Upper lobe of left lung (tissue), 6 donors: Measurements from ENCODE around the gene MRPL9. TPM values are rescaled to one million over a fixed set of nuclear protein-coding genes. Genes with fewer than 3 reads are reported as not detected.
"Not testable (repeated sequence)": the region's sequence is repeated elsewhere in the genome, so short reads cannot be mapped to it uniquely, and the experiment has no call there.

Experiments used
- ATAC-seq, 2 donors: fragments of 200-7000 bp; cut with Tn5 transposase; one replicate each; pipeline ENCODE4 v1.9.1; 2022; ENCODE audit warnings: mild to moderate bottlenecking in 2 of 2, moderate library complexity in 2 of 2; ENCODE audit not compliant: low FRiP score in 2 of 2
- DNase-seq, 2 donors: peaks; one replicate each; pipeline ENCODE4 v3.0.0-alpha.2; 2019 to 2020
- H3K27ac ChIP-seq, 4 donors: fragments of 200-600 bp; sonication (generic); one replicate each; pipeline ENCODE4 v1.5.1; 2016 to 2019
- H3K27me3 ChIP-seq, 4 donors: fragments of 200-600 bp; sonication (generic); one replicate each; pipeline ENCODE4 v1.5.1; 2017 to 2019
- H3K36me3 ChIP-seq, 4 donors: fragments of 200-600 bp; sonication (generic); one replicate each; pipeline ENCODE4 v1.5.1; 2016 to 2019
- H3K4me1 ChIP-seq, 4 donors: fragments of 200-600 bp; sonication (generic); one replicate each; pipeline ENCODE4 v1.5.1; 2018 to 2019
- H3K4me3 ChIP-seq, 4 donors: fragments of 200-600 bp; sonication (generic); one replicate each; pipeline ENCODE4 v1.5.1; 2017 to 2019; ENCODE audit warnings: mild to moderate bottlenecking in 2 of 4, moderate library complexity in 1 of 4
- H3K9me3 ChIP-seq, 4 donors: fragments of 200-600 bp; sonication (generic); one replicate each; pipeline ENCODE4 v1.5.1; 2018 to 2019
- CTCF ChIP-seq, 6 experiments: fragments of 450-650 bp in 4 of 6; fragments of 200-600 bp in 2 of 6; sonication (generic) in 2 of 6; IDR thresholded peaks; one replicate each; pipeline ENCODE4 v1.5.1; 2016 to 2019; ENCODE audit warnings: antibody characterized with exemption in 6 of 6
- EP300 ChIP-seq, 4 donors: sonication (generic); formaldehyde crosslinking; IDR thresholded peaks; one replicate each; pipeline ENCODE4 v1.5.1; 2017; ENCODE audit warnings: antibody characterized with exemption in 4 of 4, control low read depth in 2 of 4
- POLR2A ChIP-seq, 4 donors: fragments of 450-650 bp; IDR thresholded peaks; one replicate each; pipeline ENCODE4 v1.5.1; 2016 to 2017; ENCODE audit warnings: antibody characterized with exemption in 4 of 4, mild to moderate bottlenecking in 2 of 4
- POLR2AphosphoS5 ChIP-seq, 2 donors: sonication (generic); formaldehyde crosslinking; IDR thresholded peaks; one replicate each; pipeline ENCODE4 v1.5.1; 2017; ENCODE audit warnings: antibody characterized with exemption in 2 of 2
- WGBS, 2 donors: methylation state at CpG; one replicate each; pipeline ENCODE4 v1.1.5; 2017 to 2018; 5-methylcytosine and 5-hydroxymethylcytosine counted together
- total RNA-seq, 6 donors: library from RNA; depleted of rRNA in 4 of 6; stranded (reverse); fragments of >200 nt in 4 of 6; gene quantifications; one replicate each; pipeline versions ENCODE4 v1.1.0 to v1.2.1, GENCODE V29; 2016 to 2021
- donor health status: DM: no; HTN: no; CAD: no; lungs with moderate emphysema.
- donor health status: DM: no; HTN: yes; CAD: no; lungs with severe emphysema.

MRPL9 gene
- total RNA-seq, 6 donors from 2014 or later: 27.6 to 94.3 (median 53.2) TPM

- WGBS, 2 donors: 84 to 88% methylated on average over 2 of the region's 2 CpGs
- no peak for TF ChIP-seq POLR2AphosphoS5 (IDR thresholded peaks at IDR 0.05)
- TF ChIP-seq POLR2A (IDR thresholded peaks at IDR 0.05): no peak
- no peak for TF ChIP-seq EP300 (IDR thresholded peaks at IDR 0.05)
- no peak for TF ChIP-seq CTCF (IDR thresholded peaks at IDR 0.05)
- Histone ChIP-seq H3K36me3 (no peaks in the 10 kb centered on the region), H3K9me3 (peaks cover 0 to 11% (median 0%) of the 10 kb centered on the region in 4 donors), H3K4me3 (no peak overlapping the region), H3K27ac (no peak overlapping the region), H3K4me1 (no peaks in the 10 kb centered on the region), H3K27me3 (no peaks in the 10 kb centered on the region)
- no peak for ATAC-seq
- DNase-seq: no peak
Measured at GRCh38 chr1:151737026-151737425, 26.3 kb downstream of the MRPL9 start.

GRCh38 chr1:151733995-151734394, 29.3 kb downstream of the MRPL9 start:
- not testable (repeated sequence) for H3K4me3 ChIP-seq, ATAC-seq, H3K27me3 ChIP-seq, H3K36me3 ChIP-seq, H3K4me1 ChIP-seq, DNase-seq, H3K27ac ChIP-seq
- 89 to 94% methylated on average over 9 of the region's 9 CpGs for WGBS, 2 donors
- H3K9me3 ChIP-seq: peaks cover 0 to 11% (median 0%) of the 10 kb centered on the region in 4 donors

- Histone ChIP-seq H3K4me3 (no peak overlapping the region), H3K27ac (no peak overlapping the region), H3K36me3 (no peaks in the 10 kb centered on the region), H3K4me1 (no peaks in the 10 kb centered on the region), H3K9me3 (peaks cover 0 to 11% (median 0%) of the 10 kb centered on the region in 4 donors), H3K27me3 (no peaks in the 10 kb centered on the region)
- DNase-seq (no peak), ATAC-seq (no peak)
- TF ChIP-seq POLR2AphosphoS5 (IDR thresholded peaks at IDR 0.05) (no peak), EP300 (IDR thresholded peaks at IDR 0.05) (no peak)
- 63 to 66% methylated on average over 3 of the region's 3 CpGs for WGBS, 2 donors
Measured at GRCh38 chr1:151733126-151733525, 30.2 kb downstream of the MRPL9 start.

GRCh38 chr1:151729966-151730291, 33.4 kb downstream of the MRPL9 start:
- DNase-seq (no peak), ATAC-seq (no peak)
- TF ChIP-seq POLR2AphosphoS5 (IDR thresholded peaks at IDR 0.05) (no peak), POLR2A (IDR thresholded peaks at IDR 0.05) (no peak), CTCF (IDR thresholded peaks at IDR 0.05) (no peak), EP300 (IDR thresholded peaks at IDR 0.05) (no peak)
- no peak overlapping the region for H3K27ac ChIP-seq
- H3K9me3 ChIP-seq: no peaks in the 10 kb centered on the region
- no peaks in the 10 kb centered on the region for H3K4me1 ChIP-seq
- no peaks in the 10 kb centered on the region for H3K27me3 ChIP-seq
- 71 to 80% methylated on average over 4 of the region's 4 CpGs for WGBS, 2 donors
- no peak overlapping the region for H3K4me3 ChIP-seq
- no peaks in the 10 kb centered on the region for H3K36me3 ChIP-seq

GRCh38 chr1:151729157-151729965, 33.9 kb downstream of the MRPL9 start:
- Histone ChIP-seq H3K4me1 (no peaks in the 10 kb centered on the region), H3K27me3 (no peaks in the 10 kb centered on the region), H3K27ac (no peak overlapping the region), H3K9me3 (no peaks in the 10 kb centered on the region), H3K4me3 (no peak overlapping the region), H3K36me3 (no peaks in the 10 kb centered on the region)
- ATAC-seq (no peak), DNase-seq (no peak)
- WGBS, 2 donors: 58 to 59% methylated on average over 10 of the region's 10 CpGs
- no peak for TF ChIP-seq EP300 (IDR thresholded peaks at IDR 0.05)

- DNase-seq: no peak
- no peaks in the 10 kb centered on the region for H3K9me3 ChIP-seq
- no peak overlapping the region for H3K27ac ChIP-seq
- no peaks in the 10 kb centered on the region for H3K27me3 ChIP-seq
- 41 to 58% methylated on average over 18 to 19 of the region's 19 CpGs for WGBS, 2 donors
- no peaks in the 10 kb centered on the region for H3K36me3 ChIP-seq
- TF ChIP-seq POLR2AphosphoS5 (IDR thresholded peaks at IDR 0.05) (no peak), CTCF (IDR thresholded peaks at IDR 0.05) (no peak), EP300 (IDR thresholded peaks at IDR 0.05) (no peak), POLR2A (IDR thresholded peaks at IDR 0.05) (no peak)
- H3K4me3 ChIP-seq: no peak overlapping the region
- ATAC-seq: peak in 1 of 2 donors; percentile 76
- H3K4me1 ChIP-seq: no peaks in the 10 kb centered on the region
Measured at GRCh38 chr1:151728151-151729054, 34.9 kb downstream of the MRPL9 start.
